MM.1S (cell line): Measurements from ENCODE around the gene PCLO.

ENCODE experiments used
- CTCF ChIP-seq: fragments of 300-600 bp; sonication (generic); IDR thresholded peaks from 2 replicates; pipeline ENCODE4 v1.5.1; 2016; ENCODE audit warnings: antibody characterized with exemption, low read length, mixed read lengths
- EZH2 ChIP-seq: fragments of 300-600 bp; sonication (generic); optimal IDR thresholded peaks from 2 replicates; pipeline ENCODE3; 2017; ENCODE audit warnings: low read depth, mild to moderate bottlenecking, antibody characterized with exemption, low read length, mixed read lengths

GRCh38 chr7:82998436-82998835 lies 164.2 kb downstream of the PCLO start:
- TF ChIP-seq CTCF (no peak), EZH2 (no peak)
